ENCODE measurements around the gene HOMER2. TPM values are rescaled to one million over a fixed set of nuclear protein-coding genes. Genes with fewer than 3 reads are reported as not detected.

Gene HOMER2
- total RNA-seq, 1 donor from 2014 or later: 21.0 TPM

- peaks cover 9% of the 10 kb centered on the region for H3K4me1 Mint-ChIP-seq (ENCODE audit: low read depth)
- no peaks in the 10 kb centered on the region for H3K9me3 Mint-ChIP-seq (ENCODE audit: low read depth)
- H3K36me3 Mint-ChIP-seq (ENCODE audit: insufficient read depth): peaks cover 1% of the 10 kb centered on the region
- H3K27me3 Mint-ChIP-seq: no peaks in the 10 kb centered on the region
- TF ChIP-seq CTCF (IDR thresholded peaks at IDR 0.05; ENCODE audit: unreplicated experiment): peak; percentile 83
- no peak overlapping the region for H3K4me3 Mint-ChIP-seq (ENCODE audit: low read depth)
- DNase-seq (ENCODE audit: low spot score, unreplicated experiment): peak; percentile 45
- H3K27ac Mint-ChIP-seq: peak overlapping the region; percentile 23
Observed at GRCh38 chr15:82849556-82850512, 102.7 kb downstream of the HOMER2 start.

GRCh38 chr15:82848241-82848993 is 104.1 kb downstream of the HOMER2 start:
- Mint-ChIP-seq H3K27ac (no peak overlapping the region), H3K36me3 (ENCODE audit: insufficient read depth) (peaks cover 3% of the 10 kb centered on the region), H3K4me3 (ENCODE audit: low read depth) (no peak overlapping the region), H3K27me3 (no peaks in the 10 kb centered on the region), H3K4me1 (ENCODE audit: low read depth) (peaks cover 9% of the 10 kb centered on the region), H3K9me3 (ENCODE audit: low read depth) (no peaks in the 10 kb centered on the region)
- no peak for TF ChIP-seq CTCF (IDR thresholded peaks at IDR 0.05; ENCODE audit: unreplicated experiment)
- no peak for DNase-seq (ENCODE audit: low spot score, unreplicated experiment)

- TF ChIP-seq CTCF (IDR thresholded peaks at IDR 0.05; ENCODE audit: unreplicated experiment): no peak
- DNase-seq (ENCODE audit: low spot score, unreplicated experiment): no peak
- H3K36me3 Mint-ChIP-seq (ENCODE audit: insufficient read depth): peaks cover 4% of the 10 kb centered on the region
- peaks cover 9% of the 10 kb centered on the region for H3K4me1 Mint-ChIP-seq (ENCODE audit: low read depth)
- H3K9me3 Mint-ChIP-seq (ENCODE audit: low read depth): no peaks in the 10 kb centered on the region
- no peak overlapping the region for H3K27ac Mint-ChIP-seq
- H3K4me3 Mint-ChIP-seq (ENCODE audit: low read depth): no peak overlapping the region
- no peaks in the 10 kb centered on the region for H3K27me3 Mint-ChIP-seq
Observed at GRCh38 chr15:82847703-82848102, 104.8 kb downstream of the HOMER2 start.

- no peak overlapping the region for H3K27ac Mint-ChIP-seq
Observed at GRCh38 chr15:82846621-82847020, 105.9 kb downstream of the HOMER2 start.

More at GRCh38 chr15:82846621-82847020, 105.9 kb downstream of the HOMER2 start:
- TF ChIP-seq CTCF (IDR thresholded peaks at IDR 0.05; ENCODE audit: unreplicated experiment): no peak
- DNase-seq (ENCODE audit: low spot score, unreplicated experiment): no peak
- Mint-ChIP-seq H3K36me3 (ENCODE audit: insufficient read depth) (peaks cover 7% of the 10 kb centered on the region), H3K27me3 (no peaks in the 10 kb centered on the region), H3K4me3 (ENCODE audit: low read depth) (no peak overlapping the region), H3K9me3 (ENCODE audit: low read depth) (no peaks in the 10 kb centered on the region), H3K4me1 (ENCODE audit: low read depth) (peaks cover 9% of the 10 kb centered on the region)
